Measurements from ENCODE around the gene KAT2A.
"Not testable (repeated sequence)": the region's sequence is repeated elsewhere in the genome, so short reads cannot be mapped to it uniquely, and the experiment has no call there.

Gene KAT2A

DNA sequence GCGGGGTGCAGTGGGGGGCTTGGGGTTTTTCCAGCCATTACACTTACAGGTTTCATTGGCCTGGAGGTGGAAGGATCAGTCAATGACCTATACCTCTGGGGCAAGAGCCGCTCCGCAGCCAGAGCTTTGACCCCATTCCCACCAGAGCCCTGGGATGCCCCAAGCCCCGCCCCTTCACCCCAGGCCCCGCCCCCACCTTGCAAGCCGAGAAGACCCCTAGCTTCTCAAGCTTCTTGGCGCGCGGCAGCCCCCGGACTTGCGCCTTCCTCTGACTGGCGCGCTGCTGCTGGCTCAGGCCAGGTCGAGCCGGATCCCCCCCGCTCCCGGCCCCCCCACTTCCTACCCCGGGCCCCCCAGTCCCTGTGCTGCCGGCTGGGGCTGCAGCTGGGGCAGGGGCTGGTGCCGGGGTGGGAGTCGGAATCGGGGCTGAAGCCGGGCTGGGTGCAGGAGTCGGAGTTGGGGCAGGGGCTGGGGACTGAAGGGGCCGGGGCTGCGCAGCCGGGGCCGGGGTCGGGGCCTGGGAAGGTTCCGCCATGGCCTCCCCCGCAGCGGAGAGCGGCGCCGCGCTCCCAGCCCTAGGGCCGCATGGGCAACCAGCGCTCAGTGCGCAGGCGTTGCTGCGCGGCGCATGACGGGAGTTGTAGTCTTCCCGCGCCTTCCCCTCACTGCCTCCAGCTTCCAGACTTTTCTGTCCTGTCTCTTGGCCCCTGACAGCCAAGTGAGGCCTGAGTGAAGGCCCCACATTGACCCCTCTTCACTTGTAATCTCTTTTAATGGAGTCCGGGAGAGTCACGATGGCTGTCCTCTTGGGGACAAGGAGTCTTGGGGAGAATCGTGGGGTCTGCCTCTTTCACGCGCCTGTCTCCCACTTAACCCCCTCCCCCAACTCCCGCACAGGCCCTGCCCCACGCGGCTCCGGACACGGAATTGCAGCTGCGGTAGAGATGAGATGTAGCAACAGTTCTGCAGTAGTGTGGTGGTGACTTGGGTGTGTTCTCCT lies at the start of gene KAT2A:
Gene KAT2A, minus strand, starts transcription at position 598 of the 1,000 bp plus-strand sequence. Its CDS starts 63 bp downstream, at position 535.
- DNase-seq (ENCODE audit: low spot score): peak; percentile 98

DNA sequence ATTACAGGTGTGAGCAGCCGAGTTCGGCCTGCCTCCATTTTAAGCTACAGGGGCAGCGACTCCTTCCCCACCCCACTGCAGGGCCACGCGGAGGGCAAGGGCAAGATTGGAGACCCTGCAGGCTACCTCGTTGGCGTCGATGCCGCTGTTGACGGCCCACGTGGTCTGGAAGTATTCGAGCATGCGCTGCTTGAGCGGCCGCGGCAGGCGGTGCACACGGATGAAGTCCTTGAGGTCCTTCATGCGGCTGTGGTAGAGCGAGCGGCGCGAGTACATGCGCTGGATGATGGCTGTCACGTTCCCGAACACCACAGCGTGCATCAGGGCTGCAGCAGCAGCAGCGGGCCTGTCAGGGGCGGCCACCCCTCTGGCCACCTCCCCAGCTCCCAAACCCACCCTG lies 48.2 kb upstream of the KAT2A start:
- DNase-seq (ENCODE audit: low spot score): no peak

DNA sequence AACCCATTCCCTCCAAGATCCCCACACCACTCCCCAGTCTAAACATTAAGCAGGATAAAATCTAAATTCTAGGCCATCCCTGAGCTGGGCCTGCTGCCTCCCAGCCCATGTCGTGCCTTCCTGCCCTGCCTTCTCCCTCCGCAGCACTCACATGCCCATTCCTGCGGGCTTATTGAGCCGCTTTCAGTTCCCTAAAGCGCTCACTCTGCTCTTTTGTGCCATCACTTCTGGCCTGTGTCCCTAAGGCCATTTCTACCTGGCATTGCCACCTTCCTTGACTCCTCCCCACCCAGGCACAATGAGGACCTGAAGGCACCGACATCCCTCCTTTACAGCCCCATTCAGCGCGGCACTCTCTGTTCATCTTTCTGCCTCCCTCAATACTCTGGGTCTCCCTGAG lies 46.6 kb upstream of the KAT2A start:
- DNase-seq (ENCODE audit: low spot score): no peak

DNA sequence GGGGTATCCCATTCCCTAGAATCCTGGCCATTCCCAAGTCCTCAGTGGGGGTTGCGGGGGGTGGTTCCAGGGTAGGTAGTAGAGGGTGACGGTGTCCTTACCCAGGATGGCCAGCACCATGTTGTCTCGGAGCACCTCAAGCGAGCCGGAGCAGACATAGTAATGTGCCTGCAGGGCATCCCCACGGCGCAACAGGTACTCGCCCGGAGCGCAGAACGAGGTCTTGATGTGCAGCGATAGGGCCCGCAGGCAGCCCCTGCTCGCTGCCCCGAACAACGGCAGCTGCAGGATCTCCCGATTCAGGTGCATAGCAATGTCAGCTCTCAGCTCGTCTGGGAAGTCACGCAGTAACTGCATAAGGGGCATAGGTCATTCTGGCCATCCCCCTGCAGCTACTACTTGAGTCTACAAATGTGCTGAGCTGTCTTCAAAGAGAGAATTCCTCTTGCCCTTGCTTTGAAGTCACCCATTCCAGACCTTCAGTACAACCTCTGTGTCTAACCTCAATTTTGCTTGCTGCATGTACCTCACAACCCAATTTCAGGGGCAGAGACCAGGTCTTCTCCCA lies 45.1 kb upstream of the KAT2A start:
- no peak for DNase-seq (ENCODE audit: low spot score)

DNA sequence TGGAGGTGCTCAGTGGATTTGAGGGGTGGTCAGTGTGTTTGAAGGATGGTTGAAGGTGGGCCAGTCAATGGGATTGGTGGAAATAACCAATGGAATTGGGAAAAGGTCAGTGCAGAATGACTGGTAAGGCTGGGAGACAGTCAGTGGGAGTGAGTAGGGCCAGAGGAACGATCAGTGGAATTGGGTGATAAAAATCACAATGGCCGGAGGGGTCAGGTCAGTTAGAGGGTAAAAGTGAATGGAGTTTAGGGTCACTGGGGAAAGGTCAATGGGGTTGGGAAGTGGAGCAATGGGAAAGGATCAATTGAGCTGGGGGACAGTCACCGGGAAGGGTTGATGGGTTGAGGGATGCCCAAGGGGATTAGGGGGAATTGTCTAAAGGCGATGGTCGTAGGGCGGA lies 44.6 kb upstream of the KAT2A start:
- no peak for DNase-seq (ENCODE audit: low spot score)

DNA sequence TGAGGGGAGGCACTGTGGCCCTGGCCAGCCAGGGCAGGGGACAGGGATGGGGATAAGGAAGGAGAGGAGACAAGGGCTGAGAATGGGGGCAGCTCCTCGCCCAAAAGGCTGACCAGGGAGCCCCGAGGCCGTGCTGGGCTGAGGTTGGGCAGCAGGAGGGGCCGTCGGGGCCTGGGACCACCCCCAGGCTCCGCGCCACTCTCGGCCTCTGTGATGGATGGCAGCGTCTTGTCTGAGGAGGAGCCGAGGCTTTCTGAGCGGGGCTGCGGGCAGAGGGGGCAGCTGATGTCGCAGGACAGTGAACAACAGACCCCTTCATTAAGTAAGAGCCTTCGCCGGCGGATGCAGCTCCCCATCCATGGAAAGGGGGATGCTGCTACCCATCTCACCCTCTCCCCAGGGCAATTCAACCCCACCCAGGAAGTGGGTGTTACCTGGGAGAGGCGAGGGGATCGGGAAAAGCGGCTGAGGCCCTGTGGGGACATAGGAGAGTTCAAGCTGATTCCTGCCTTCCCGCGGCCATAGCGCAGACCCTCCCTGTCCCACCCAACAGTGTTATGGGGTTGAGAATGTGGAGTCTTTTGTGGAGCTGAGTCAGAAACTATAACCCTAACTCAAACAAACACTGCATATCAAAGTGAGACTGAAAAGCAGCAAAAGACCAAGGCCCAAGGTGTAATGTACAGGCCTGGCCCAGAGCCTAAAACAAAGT lies 42.7 kb upstream of the KAT2A start:
- no peak for DNase-seq (ENCODE audit: low spot score)

DNA sequence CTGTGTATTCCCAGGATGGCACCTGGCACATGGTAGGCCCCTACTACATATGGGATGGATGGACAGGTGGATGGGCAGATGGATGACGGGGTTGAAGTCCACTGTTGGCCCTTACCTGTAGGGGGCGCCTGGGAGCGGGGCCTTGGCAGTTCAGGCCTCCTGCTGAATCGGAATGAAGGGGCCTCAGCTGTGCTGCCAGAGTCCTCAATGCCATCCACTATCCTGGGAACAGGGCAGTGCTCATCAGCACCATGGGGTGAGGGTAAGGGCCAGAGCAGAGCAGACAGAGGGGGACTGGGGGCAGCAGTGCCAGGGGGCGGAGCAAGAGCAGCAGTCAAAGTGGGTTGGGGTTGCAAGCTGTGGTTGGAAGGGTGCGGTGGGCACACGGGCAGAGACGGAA lies 41.9 kb upstream of the KAT2A start:
- no peak for DNase-seq (ENCODE audit: low spot score)

DNA sequence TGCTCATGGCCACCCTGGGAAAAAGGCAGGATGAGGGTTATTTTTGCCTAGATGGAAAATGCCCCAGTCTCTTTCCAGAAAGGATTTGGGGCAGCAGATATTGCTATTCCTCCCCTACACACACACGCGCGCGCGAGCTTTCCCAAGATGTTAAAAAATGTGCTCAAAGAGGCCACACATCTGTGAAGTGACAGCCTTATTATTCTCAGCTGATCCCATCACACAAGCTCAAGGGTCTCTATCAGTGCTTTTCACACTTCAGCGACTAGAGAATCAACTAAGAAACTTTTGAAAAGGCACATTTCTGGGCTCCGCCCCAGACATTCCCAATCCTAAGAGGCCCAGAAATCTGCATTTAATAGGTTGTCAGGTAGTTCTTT lies 39.4 kb upstream of the KAT2A start:
- no peak for DNase-seq (ENCODE audit: low spot score)

DNA sequence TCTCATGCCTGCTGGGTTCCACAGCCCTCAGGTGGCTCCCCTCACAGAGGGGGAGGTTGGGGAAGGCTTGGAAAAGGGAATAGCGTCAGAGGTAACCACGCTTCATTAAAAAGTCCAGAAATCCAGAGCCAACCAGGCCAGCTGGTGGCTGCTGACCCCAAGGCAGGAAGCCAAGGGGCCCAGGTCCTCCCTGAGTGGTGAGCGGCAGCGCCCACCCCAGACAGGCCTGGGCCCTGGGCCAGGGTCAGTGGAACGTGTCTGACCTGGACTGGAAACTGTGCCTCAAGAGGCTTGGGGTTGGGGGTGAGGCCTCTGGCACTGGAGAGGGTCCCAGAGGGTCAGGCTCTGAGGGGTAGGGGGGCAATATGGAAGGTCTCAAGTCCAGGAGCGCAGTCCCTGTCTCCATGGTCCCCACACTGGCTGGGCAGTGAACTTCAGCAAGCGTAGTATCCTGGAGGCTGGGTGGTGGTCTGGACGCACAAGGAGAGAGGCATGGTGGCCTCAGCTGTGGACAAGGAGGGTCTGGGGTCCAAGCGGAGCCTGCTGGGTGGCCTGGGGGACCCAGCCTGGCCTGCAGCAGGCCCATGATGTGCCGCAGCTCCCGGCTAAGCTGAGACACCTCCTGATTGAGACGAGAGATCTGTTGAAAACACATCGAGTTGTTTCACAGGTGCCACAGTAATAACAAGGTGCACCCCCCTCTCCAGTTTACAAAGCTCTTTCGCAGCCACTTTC lies 38.8 kb upstream of the KAT2A start:
- no peak for DNase-seq (ENCODE audit: low spot score)

DNA sequence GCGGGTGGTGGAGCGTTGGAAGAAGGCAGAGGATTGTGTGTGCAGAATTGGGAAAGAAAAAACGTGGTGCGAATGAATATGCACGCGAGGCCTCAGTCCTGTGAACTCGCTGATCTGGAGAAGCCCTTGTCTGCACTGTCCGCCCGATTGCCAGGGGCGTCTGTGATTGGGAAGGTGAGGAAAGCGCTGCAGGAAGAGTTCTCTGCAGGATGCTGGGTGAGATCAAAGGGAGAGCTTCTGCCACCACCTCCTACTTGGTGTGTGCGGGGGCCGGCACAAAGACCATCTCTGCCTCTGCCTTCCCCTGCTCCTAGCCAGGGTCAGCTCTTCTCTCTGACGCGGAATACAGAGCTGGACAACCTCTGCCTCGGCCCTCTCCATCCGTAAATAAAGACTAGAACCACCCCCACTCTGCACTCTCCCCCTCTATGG lies 34.5 kb upstream of the KAT2A start:
- no peak for DNase-seq (ENCODE audit: low spot score)

DNA sequence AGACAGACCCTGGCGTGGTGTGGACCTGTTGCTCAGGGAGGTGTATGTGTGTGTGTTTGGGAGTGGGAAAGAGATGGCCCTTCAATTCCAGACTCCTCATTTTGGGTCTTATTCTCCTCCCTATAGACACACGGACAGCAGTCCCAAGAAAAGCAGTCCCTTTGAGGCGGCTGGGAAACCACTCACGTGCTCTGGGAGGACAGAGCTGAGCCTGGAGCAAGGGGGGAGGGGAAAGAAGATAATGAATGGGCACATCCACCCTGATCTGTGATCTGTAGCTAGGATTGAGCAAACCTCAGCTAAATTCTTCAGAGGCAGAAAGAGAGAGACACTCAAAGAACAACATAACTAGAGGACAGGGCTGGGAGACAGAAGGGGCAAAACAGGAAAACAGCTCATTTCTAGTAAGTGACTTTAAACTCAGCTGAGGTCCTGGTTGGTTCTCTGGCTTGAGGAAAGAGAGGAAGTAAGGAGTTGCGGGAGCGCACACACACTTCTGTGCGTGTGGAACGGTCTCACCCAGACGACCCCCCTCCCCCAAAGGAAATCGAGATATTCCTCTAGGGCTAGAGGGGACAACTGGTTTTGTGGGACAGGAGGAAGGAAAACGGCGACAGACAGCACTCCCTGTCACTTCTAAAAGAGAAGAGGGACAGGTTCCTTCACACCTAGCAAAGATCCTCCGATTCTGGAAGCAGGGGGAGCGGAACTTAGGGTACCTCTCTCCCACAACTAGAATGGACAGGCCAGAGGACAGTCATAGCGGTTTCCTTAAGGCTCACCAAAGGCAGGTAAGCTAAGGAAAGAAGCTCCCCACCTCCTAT lies 33.0 kb upstream of the KAT2A start:
- no peak for DNase-seq (ENCODE audit: low spot score)

DNA sequence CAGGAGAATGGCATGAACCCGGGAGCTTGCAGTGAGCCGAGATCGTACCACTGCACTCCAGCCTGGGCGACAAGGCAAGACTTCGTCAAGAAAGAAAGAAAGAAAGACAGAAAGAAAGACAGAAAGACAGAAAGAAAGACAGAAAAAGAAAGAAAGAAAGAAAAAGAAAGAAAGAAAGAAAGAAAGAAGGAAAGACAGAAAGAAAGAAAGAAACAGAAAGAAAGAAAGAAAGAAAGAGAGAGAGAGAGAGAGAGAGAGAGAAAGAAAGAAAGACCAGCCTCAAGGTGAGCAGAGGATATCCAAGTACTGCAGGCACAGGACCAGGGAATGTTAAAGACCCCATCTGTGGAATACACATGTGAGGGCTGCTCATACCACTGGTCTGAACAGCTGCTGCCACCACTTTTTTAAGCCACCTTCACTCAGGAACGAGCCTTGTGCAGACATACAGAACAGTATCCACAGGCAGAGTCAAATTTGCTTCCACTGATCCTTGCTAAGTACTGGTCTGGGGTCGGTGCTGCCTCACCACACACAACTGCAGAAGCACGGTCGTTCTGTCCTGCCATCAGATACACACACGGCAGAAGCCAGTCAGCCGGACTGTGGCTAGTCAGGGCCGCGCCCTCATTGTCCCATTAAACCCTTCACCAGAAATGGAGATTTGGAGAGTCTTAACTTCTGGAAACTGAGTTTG lies 25.9 kb upstream of the KAT2A start:
- no peak for DNase-seq (ENCODE audit: low spot score)

DNA sequence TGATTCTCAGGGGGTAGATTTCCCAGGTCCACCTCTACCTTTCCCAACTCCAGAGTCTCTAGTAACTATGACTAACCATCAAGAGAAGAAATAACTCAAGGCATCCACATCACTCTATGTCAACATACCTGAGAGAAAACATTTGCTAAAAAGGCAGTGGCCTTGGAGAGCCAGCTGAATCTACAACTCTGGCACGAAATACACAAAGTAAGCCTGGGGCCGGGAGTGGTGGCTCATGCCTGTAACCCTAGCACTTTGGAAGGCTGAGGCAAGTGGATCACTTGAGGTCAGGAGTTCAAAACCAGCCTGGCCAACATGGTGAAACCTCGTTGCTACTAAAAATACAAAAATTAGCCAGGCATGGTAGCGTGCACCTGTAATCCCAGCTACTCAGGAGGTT lies 22.0 kb upstream of the KAT2A start:
- not testable (repeated sequence) for DNase-seq (ENCODE audit: low spot score)

DNA sequence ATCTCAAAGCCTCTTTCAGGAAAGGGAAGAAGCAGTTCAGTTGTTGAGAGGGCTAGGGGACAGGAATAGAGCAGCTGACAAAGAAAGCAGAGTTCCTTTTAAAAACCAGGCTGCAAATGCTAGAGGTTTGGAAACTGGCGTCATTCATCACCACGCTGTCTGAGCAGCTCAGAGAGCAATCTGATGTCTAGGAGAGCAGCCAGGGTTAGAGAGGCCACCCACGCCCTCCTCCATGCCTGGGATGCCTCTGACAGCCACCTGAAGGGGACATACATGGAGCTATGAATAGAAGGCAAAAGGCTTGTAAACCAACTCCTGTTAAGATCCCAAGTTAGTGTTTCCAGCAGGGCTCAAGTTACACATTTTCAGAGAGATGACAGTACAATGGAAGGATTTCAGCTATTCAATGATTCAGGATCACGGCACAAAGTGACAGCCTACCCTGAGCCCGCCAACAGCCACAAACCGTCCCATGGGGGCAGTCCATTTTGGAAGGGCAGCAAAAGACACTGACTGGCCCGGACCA lies 21.3 kb upstream of the KAT2A start:
- DNase-seq (ENCODE audit: low spot score): peak; percentile 84

DNA sequence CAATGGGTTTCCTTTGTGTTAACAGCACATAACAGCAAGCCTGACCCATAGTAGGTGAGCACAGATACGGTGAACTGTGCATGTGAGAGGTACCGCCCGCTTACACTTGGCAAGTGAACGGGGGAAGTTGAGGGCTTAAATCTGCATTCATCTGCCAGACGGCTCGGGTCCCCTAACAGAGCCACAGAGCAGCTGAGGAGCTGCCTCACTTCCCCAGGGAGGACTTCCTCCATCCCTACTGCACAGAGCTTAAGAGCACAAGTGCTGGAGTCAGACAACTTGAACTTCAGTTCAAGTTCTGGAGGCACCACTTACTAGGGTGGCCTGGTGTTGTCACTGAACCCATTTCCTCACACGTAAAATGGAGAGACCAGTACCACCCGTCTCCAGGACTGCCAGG lies 20.2 kb upstream of the KAT2A start:
- DNase-seq (ENCODE audit: low spot score): no peak

DNA sequence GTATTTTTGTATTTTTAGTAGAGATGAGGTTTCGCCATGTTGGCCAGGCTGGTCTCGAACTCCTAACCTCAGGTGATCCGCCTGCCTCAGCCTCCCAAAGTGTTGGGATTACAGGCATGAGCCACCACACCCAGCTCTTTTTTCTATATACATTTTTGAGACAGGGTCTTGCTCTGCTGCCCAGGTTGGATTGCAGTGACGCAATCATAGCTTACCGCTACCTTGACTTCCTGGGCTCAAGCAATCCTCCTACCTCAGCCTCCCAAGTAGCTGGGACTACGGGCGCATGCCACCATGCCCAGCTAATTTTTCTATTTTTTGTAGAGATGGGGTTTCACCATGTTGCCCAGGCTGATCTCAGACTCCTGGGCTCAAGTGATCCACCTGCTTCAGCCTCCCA lies 19.5 kb upstream of the KAT2A start:
- not testable (repeated sequence) for DNase-seq (ENCODE audit: low spot score)

DNA sequence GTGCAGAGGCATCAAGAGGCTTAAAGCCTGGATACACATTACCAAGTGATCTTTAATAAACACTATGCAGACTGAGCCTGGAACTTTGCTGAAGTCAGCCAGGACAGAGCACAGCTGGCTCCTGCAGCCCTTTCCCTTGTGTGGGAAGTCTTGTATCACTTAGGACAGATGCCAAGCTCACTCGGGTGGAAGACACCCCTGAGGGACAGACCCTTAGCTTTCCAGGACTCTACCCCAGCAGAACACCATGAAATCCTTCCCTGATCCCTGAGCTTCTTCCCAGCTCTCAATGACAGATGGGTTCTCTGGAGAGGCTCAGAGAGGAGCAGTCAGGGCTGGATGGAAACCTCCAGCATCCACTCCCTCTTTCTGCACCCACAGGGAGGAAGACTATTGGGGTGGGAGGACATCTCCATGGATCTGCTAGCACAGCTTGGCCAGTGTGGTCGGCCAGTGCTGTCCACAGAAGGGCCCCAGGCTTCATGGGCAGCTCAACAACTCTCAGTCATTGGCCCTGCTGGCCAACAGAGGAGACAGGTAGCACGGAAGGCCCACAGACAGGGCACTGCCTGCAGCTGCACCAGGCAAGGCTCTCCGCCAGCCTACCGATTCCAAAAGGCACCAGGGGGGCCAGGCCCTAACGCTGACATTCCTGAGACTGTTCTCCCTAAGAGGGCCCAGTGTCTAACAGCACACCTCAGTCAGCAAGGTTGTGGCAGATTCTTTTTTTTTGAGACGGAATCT lies 17.8 kb upstream of the KAT2A start:
- DNase-seq (ENCODE audit: low spot score): no peak

DNA sequence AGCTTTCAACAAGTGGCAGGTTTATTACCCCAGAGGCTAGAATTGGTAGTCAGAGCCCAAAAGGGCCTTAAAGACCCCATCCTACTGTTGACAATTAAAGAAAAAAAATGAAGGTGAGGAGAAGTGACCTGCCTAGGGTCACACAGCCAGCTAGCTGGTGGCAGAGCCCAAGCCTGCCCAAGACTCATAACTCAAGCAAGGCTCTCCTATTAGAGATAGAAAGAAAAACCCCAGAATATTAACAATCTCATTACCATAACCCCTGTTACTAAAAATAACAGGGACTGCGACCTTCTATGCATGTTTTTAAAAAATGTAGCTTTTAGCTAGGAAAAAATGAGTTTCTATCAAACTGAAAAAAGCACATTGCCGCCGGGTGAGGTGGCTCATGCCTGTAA lies 15.5 kb upstream of the KAT2A start:
- DNase-seq (ENCODE audit: low spot score): no peak
